Measurements from ENCODE around the gene PPP1R27. TPM values are rescaled to one million over a fixed set of nuclear protein-coding genes. Genes with fewer than 3 reads are reported as not detected.

The PPP1R27 gene
- total and polyA plus RNA-seq, 2 donors (not counting 3 experiments of a cell fraction or from before 2014, with no cell fraction given), result not detected

- FAIRE-seq (no peak), DNase-seq (ENCODE audit: low read depth, low spot score) (no peak)
- no TSS peak for BruUV-seq (replicated peaks)
- no peaks in the 10 kb centered on the region for H3K9me1 ChIP-seq (replicated peaks; ENCODE audit: control insufficient read depth, extremely low read depth, insufficient read depth, low read length)
- dilution Hi-C loops (cut with MboI; ENCODE audit: extremely low pct_ligation_motif_present, low sequenced_read_pairs) (no loop called here), intact Hi-C loops (cut with micrococcal nuclease) (no loop called here)
- no peaks in the 10 kb centered on the region for H3K27me3 ChIP-seq (ENCODE audit: control insufficient read depth in 2 of 2, insufficient read depth in 2 of 2, low read length in 2 of 2)
- no peak overlapping the region for H3K27ac ChIP-seq (ENCODE audit: insufficient read depth, low read depth, low read length)
- H3K79me2 ChIP-seq (ENCODE audit: control insufficient read depth, insufficient read depth, low read length), result no peaks in the 10 kb centered on the region
- no peak overlapping the region for H3K4me2 ChIP-seq (ENCODE audit: insufficient read depth, low read length)
- ChIA-PET POLR2A (no interaction called here), CTCF (interaction anchor here (1.0 to 1.3 kb wide), 2 partner anchors 11 to 64 kb away, joined by 6 to 9 read pairs; no protein-coding TSS in a partner anchor)
- no peak overlapping the region for H3K9ac ChIP-seq (replicated peaks; ENCODE audit: extremely low read depth, insufficient read depth, low read length)
- H3K4me1 ChIP-seq (ENCODE audit: control insufficient read depth, extremely low read depth, insufficient read depth, low read length), result no peaks in the 10 kb centered on the region
- H3K4me3 ChIP-seq (replicated peaks in 1 of 3; ENCODE audit: insufficient read depth in 1 of 3, low read depth in 1 of 3, low read length in 3 of 3), result no peak overlapping the region
- no peaks in the 10 kb centered on the region for H3K36me3 ChIP-seq (ENCODE audit: control insufficient read depth in 2 of 2, extremely low read depth in 1 of 2, insufficient read depth in 2 of 2, low read length in 2 of 2)
- no peak for TF ChIP-seq FOS (IDR thresholded peaks at IDR 0.05; ENCODE audit: borderline replicate concordance, insufficient read depth, low read length)
- TF ChIP-seq POLR2A (IDR thresholded peaks at IDR 0.05; ENCODE audit: low read depth, low read length), result no peak
- TF ChIP-seq GATA2 (IDR thresholded peaks at IDR 0.05; ENCODE audit: insufficient read depth, insufficient read length, low read depth, low read length), result no peak
- TF ChIP-seq MYC (IDR thresholded peaks at IDR 0.05; ENCODE audit: low read depth, low read length), result no peak
- TF ChIP-seq, protein P1, sequence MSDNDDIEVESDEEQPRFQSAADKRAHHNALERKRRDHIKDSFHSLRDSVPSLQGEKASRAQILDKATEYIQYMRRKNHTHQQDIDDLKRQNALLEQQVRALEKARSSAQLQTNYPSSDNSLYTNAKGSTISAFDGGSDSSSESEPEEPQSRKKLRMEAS (IDR thresholded peaks at IDR 0.05; ENCODE audit: insufficient read depth, insufficient read length), result no peak
- TF ChIP-seq CTCF (IDR thresholded peaks at IDR 0.05; ENCODE audit: extremely low read depth in 1 of 2, insufficient read depth in 1 of 2, low read depth in 1 of 2, low read length in 2 of 2), result no peak
- no peak for TF ChIP-seq JUN (IDR thresholded peaks at IDR 0.05; ENCODE audit: borderline replicate concordance, insufficient read depth, insufficient read length, low read depth)
- no peak for TF ChIP-seq EZH2 (IDR thresholded peaks at IDR 0.05; ENCODE audit: borderline replicate concordance, low read depth, low read length, severe bottlenecking)
- no peak for TF ChIP-seq POLR2AphosphoS5 (IDR thresholded peaks at IDR 0.05; ENCODE audit: insufficient read depth, low read depth, low read length)
- no peak overlapping the region for H2AFZ ChIP-seq (ENCODE audit: low read depth, low read length)
- no peaks in the 10 kb centered on the region for H3K9me3 ChIP-seq (replicated peaks; ENCODE audit: control insufficient read depth, insufficient read depth, low read length)
- H4K20me1 ChIP-seq (replicated peaks; ENCODE audit: control insufficient read depth, extremely low read depth, insufficient read depth, low read length), result no peaks in the 10 kb centered on the region
These were observed 40.3 kb downstream of the PPP1R27 start for GRCh38 chr17:81794509-81794908.

All from endothelial cell of umbilical vein (primary cell).